OCI-LY7 (cell line): ENCODE data around the gene RARB. TPM values are rescaled to one million over a fixed set of nuclear protein-coding genes. Genes with fewer than 3 reads are reported as not detected.

Source experiments
- BruUV-seq: library from RNA; stranded (reverse); fragments of 400-500 nt; replicated peaks from 2 replicates; lab custom pipeline; 2021; lab: Mats Ljungman, UMichigan
- CTCF ChIA-PET: fragments of 300-600 bp; sonication (Branson Sonifier 250); formaldehyde crosslinking; loops from one replicate; lab custom pipeline; 2022; ENCODE audit warnings: antibody characterized with exemption; ENCODE audit not compliant: unreplicated experiment; lab: Charles Lee
- POLR2A ChIA-PET: fragments of 300-600 bp; sonication (Branson Sonifier 250); formaldehyde crosslinking; loops from one replicate; lab custom pipeline; 2022; ENCODE audit warnings: antibody characterized with exemption; lab: Charles Lee
- DNase-seq: peaks from one replicate; pipeline ENCODE4 v3.0.0-alpha.2; 2015; ENCODE audit warnings: low spot score
- H2AFZ ChIP-seq: fragments of 200-600 bp; sonication (generic), shearing (Covaris generic); 2 replicates; pipeline ENCODE4 v1.6.1; 2014; ENCODE audit warnings: mild to moderate bottlenecking, antibody characterized with exemption, low read length, moderate library complexity
- H3K27ac ChIP-seq: fragments of 200-600 bp; sonication (generic); 2 replicates; pipeline ENCODE4 v1.5.1; 2014; ENCODE audit warnings: mixed run types, low read depth, mild to moderate bottlenecking, moderate library complexity, low read length, inconsistent platforms; ENCODE audit not compliant: poor library complexity, severe bottlenecking
- H3K36me3 ChIP-seq: fragments of 200-600 bp; sonication (generic); 2 replicates; pipeline ENCODE4 v1.6.1; 2014; ENCODE audit warnings: mild to moderate bottlenecking, antibody characterized with exemption, low read length, moderate library complexity, mixed read lengths; ENCODE audit not compliant: insufficient read depth
- H3K4me1 ChIP-seq: fragments of 200-600 bp; sonication (generic); 2 replicates; pipeline ENCODE4 v1.5.1; 2014; ENCODE audit warnings: mild to moderate bottlenecking, low read length; ENCODE audit not compliant: insufficient read depth, poor library complexity, severe bottlenecking
- H3K4me2 ChIP-seq: fragments of 200-600 bp; sonication (generic); 2 replicates; pipeline ENCODE4 v1.6.1; 2014; ENCODE audit warnings: mild to moderate bottlenecking, low read length
- H3K4me3 ChIP-seq: fragments of 200-600 bp; sonication (generic); 2 replicates; pipeline ENCODE4 v1.5.1; 2014; ENCODE audit warnings: mild to moderate bottlenecking, low read depth, low read length; ENCODE audit not compliant: poor library complexity, severe bottlenecking
- H3K79me2 ChIP-seq: fragments of 200-600 bp; sonication (generic); 2 replicates; pipeline ENCODE4 v1.6.1; 2016; ENCODE audit warnings: low read depth, mild to moderate bottlenecking, low read length, moderate library complexity, mixed read lengths; ENCODE audit not compliant: insufficient read depth
- H3K9me2 ChIP-seq: fragments of 200-600 bp; sonication (generic); 2 replicates; pipeline ENCODE4 v1.6.1; 2016; ENCODE audit warnings: mild to moderate bottlenecking, low read length, mixed read lengths; ENCODE audit not compliant: insufficient read depth
- H3K9me3 ChIP-seq: fragments of 200-600 bp; sonication (generic); 2 replicates; pipeline ENCODE4 v1.6.1; 2014; ENCODE audit warnings: mild to moderate bottlenecking, mixed run types, low read length, mixed read lengths
- H4K20me1 ChIP-seq: fragments of 200-600 bp; sonication (generic); 2 replicates; pipeline ENCODE4 v1.6.1; 2014; ENCODE audit warnings: mild to moderate bottlenecking, antibody characterized with exemption, low read length, moderate library complexity, mixed read lengths; ENCODE audit not compliant: insufficient read depth
- CTCF ChIP-seq: fragments of 200-600 bp; sonication (generic); conservative IDR thresholded peaks from 2 replicates; pipeline ENCODE4 v1.5.1; 2014; ENCODE audit warnings: mild to moderate bottlenecking, antibody characterized with exemption, low read length, moderate library complexity, mixed read lengths
- EZH2phosphoT487 ChIP-seq: fragments of 200-600 bp; sonication (generic); IDR thresholded peaks from 2 replicates; pipeline ENCODE4 v1.6.1; 2018; ENCODE audit warnings: low read depth, borderline replicate concordance, mild to moderate bottlenecking, mixed run types, antibody characterized with exemption, low read length, moderate library complexity, mixed read lengths
- intact Hi-C: fragments of 100-400 bp; cut with micrococcal nuclease; formaldehyde crosslinking; loops from one replicate; pipeline ENCODE4 v1.10.0; 2022; ENCODE audit not compliant: unreplicated experiment
- total RNA-seq, 2 experiments: library from RNA; depleted of rRNA in 1 of 2; stranded (reverse); fragments of >200 nt in 1 of 2; shearing (Covaris generic) in 1 of 2; gene quantifications; 2 replicates each; pipeline ENCODE4 v1.2.3, GENCODE V29; 2014 to 2022

RARB gene
- total RNA-seq, 2 experiments from 2014 or later: not detected

DNA sequence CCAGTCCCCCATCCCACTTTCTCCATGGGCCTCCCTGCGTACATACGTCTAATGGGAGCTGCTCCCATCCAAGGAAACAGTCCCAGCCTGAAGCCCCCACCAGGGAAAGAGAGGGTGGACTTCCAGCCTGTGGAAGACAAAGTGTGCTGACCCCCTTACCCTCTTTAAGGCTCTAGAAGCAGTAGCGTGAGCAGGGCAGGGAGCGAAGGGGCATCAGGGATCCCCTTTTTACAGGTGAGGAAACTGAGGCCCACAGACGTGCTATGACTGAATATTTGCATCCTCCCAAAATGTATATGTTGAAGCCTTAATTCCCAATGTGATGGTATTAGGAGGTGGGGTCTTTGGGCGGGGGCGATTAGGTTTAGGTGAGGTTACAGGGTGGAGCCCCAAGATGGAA lies 153.3 kb downstream of the RARB start:
- intact Hi-C loops: no loop called here
- CTCF ChIA-PET: interaction anchor here (1.0 kb wide), 1 partner anchor 11 kb away, joined by 3 read pairs; no protein-coding TSS in a partner anchor
- no TSS peak for BruUV-seq

GRCh38 chr3:25581823-25582222 lies 153.8 kb downstream of the RARB start:
- no peaks in the 10 kb centered on the region for H3K9me2 ChIP-seq
- no peak for TF ChIP-seq CTCF
- TF ChIP-seq EZH2phosphoT487: no peak
- no peak overlapping the region for H3K4me2 ChIP-seq
- no peak overlapping the region for H3K27ac ChIP-seq
- H2AFZ ChIP-seq: no peak overlapping the region
- POLR2A ChIA-PET: interaction anchor here (1.5 kb wide), 1 partner anchor 14 kb away, joined by 3 read pairs; no protein-coding TSS in a partner anchor
- CTCF ChIA-PET: interaction anchor here (1.0 kb wide), 1 partner anchor 11 kb away, joined by 3 read pairs; no protein-coding TSS in a partner anchor
- no peaks in the 10 kb centered on the region for H3K4me1 ChIP-seq
- BruUV-seq: no TSS peak
- no peaks in the 10 kb centered on the region for H4K20me1 ChIP-seq
- no peak overlapping the region for H3K4me3 ChIP-seq
- no peaks in the 10 kb centered on the region for H3K9me3 ChIP-seq
- H3K36me3 ChIP-seq: no peaks in the 10 kb centered on the region
- intact Hi-C loops: no loop called here
- no peak for DNase-seq
- H3K79me2 ChIP-seq: no peaks in the 10 kb centered on the region

More for the DNA sequence above, 153.3 kb downstream of the RARB start:
- Histone ChIP-seq H3K79me2 (no peaks in the 10 kb centered on the region), H3K9me3 (no peaks in the 10 kb centered on the region), H3K4me3 (no peak overlapping the region), H3K4me1 (no peaks in the 10 kb centered on the region), H3K4me2 (no peak overlapping the region), H3K9me2 (no peaks in the 10 kb centered on the region), H4K20me1 (no peaks in the 10 kb centered on the region), H3K36me3 (no peaks in the 10 kb centered on the region), H2AFZ (no peak overlapping the region), H3K27ac (no peak overlapping the region)
- no peak for TF ChIP-seq EZH2phosphoT487
- TF ChIP-seq CTCF: no peak
- POLR2A ChIA-PET: interaction anchor here (1.5 kb wide), 1 partner anchor 15 kb away, joined by 3 read pairs; no protein-coding TSS in a partner anchor
- DNase-seq: no peak

- BruUV-seq: no TSS peak
- Histone ChIP-seq H3K79me2 (no peaks in the 10 kb centered on the region), H3K4me2 (no peak overlapping the region), H3K9me3 (no peaks in the 10 kb centered on the region), H3K9me2 (no peaks in the 10 kb centered on the region), H2AFZ (no peak overlapping the region), H4K20me1 (no peaks in the 10 kb centered on the region), H3K36me3 (no peaks in the 10 kb centered on the region), H3K4me1 (no peaks in the 10 kb centered on the region), H3K27ac (no peak overlapping the region), H3K4me3 (no peak overlapping the region)
- ChIA-PET CTCF (interaction anchor here (1.0 kb wide), 1 partner anchor 11 kb away, joined by 3 read pairs; no protein-coding TSS in a partner anchor), POLR2A (interaction anchor here (1.5 kb wide), 1 partner anchor 14 kb away, joined by 3 read pairs; no protein-coding TSS in a partner anchor)
- no peak for DNase-seq
- intact Hi-C loops: no loop called here
- TF ChIP-seq CTCF (no peak), EZH2phosphoT487 (no peak)
Observed at GRCh38 chr3:25582242-25582641, 154.2 kb downstream of the RARB start.
